C4-2B (cell line): Measurements from ENCODE around the gene MEF2C.

ENCODE experiments used
- H3K27ac ChIP-seq: fragments of 450-650 bp; 2 replicates; pipeline ENCODE4 v1.5.1; 2017
- ZFX ChIP-seq: fragments of 450-650 bp; IDR thresholded peaks from 2 replicates; pipeline ENCODE4 v1.6.1; 2017
- TF ChIP-seq, protein P1 (sequence below): fragments of 450-650 bp; conservative IDR thresholded peaks from 2 replicates; pipeline ENCODE4 v1.5.1; 2017; ENCODE audit warnings: mild to moderate bottlenecking

The MEF2C gene

DNA sequence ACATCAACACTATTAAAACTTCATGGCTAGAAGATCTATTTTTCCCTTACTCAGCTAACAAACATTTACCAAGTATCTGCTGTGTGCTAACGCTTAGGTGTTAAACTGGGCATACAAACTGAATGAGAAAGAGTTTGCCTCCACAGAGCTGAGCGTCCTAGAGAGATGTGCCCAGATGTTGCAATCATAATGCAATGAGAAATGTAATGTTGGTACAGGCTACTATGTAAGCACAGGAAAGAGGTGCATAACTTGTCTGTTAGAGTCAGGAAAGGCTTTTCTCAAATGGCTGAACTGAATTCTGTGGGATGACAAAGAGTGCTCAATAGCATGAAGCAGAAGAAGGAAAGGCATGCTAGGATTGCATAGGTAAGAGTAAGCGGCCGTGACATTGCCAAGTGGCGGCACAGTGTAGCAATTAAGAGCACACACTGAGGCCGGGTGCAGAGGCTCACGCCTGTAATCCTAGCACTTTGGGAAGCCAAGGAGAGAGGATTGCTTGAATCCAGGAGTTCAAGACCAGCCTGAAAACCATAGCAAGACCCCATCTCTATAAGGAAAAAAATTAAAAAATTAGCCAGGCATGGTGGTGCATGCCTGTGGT is 137.8 kb downstream of the MEF2C start:
- TF ChIP-seq, protein P1, sequence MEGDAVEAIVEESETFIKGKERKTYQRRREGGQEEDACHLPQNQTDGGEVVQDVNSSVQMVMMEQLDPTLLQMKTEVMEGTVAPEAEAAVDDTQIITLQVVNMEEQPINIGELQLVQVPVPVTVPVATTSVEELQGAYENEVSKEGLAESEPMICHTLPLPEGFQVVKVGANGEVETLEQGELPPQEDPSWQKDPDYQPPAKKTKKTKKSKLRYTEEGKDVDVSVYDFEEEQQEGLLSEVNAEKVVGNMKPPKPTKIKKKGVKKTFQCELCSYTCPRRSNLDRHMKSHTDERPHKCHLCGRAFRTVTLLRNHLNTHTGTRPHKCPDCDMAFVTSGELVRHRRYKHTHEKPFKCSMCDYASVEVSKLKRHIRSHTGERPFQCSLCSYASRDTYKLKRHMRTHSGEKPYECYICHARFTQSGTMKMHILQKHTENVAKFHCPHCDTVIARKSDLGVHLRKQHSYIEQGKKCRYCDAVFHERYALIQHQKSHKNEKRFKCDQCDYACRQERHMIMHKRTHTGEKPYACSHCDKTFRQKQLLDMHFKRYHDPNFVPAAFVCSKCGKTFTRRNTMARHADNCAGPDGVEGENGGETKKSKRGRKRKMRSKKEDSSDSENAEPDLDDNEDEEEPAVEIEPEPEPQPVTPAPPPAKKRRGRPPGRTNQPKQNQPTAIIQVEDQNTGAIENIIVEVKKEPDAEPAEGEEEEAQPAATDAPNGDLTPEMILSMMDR = no peak
- TF ChIP-seq ZFX = no peak
- no peak overlapping the region for H3K27ac ChIP-seq

DNA sequence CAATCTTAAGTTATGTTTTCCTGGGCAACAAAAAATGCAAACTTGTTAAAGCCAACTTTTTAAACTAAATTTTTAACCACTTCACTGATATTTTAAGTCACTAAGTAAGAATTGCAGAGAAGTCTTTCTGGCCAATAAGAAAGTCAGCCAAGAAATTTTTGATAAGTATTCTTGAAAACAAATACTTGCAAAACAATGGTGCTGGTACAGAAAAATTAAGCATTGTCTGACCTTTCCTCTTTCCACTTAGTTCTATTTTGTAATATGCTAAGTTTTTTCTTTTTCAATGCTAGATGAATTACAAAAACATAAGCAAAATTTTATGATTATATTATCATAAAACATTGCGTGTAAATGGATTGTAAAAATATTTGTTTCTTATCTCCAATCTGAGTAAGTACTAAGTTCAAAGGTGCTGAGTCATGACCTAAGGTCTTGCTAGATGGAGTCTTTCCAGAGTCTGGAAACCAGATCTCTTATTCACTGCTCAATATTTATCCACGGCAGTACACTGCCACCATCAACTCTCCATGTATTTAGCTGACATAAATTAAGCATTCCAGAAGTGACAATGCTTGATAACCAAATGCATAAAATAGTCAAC is 139.7 kb downstream of the MEF2C start:
- no peak overlapping the region for H3K27ac ChIP-seq
- TF ChIP-seq, protein P1 = 0 out of 2 replicates have a peak, but pooled peaks have one; percentile 3
- no peak for TF ChIP-seq ZFX

DNA sequence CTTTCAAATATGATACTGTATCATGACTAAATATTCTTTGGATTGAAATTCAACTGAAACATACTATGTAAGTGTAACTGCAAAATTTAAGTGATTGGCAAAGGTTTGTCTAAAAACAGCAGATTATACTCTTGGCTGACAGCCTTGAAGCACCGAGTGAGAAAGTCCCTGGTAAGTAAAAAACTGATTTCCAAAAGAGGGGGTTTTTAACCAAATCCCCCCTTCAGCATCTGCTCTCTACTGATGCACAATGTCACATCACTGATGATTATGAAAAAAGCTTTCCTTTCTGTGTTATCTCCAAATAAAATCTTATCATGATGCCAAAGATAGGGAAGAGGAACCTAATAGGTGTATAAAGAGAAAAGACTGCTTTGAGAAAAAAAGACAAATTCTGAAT is 141.0 kb downstream of the MEF2C start:
- TF ChIP-seq, protein P1 = no peak
- TF ChIP-seq ZFX = no peak
- no peak overlapping the region for H3K27ac ChIP-seq

DNA sequence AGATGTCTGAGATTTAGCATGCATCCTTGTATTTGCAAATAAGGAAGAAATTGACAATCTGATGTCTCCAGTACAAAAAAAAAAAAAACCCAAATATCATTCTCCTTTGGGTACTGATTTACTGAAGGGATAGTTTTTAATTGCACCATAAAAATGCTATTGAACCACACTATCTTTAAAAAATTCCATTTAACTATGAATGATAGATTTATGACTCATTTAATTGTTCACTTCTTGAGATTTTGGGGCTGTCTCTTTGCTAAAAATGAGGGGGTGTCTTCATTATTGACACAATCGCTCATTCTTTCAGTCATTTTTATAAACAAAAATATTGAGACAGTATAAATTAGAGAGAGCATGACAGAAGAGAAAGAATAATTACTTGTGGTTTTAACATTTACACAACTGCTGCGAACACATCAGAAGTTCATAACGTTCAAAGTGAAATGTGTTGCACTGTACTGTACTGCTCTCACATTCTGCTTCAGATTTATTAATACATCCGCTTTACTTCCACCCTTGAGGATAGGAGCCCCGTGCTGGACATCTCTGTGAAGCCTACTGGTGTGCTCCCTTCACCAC is 142.3 kb downstream of the MEF2C start:
- no peak for TF ChIP-seq ZFX
- TF ChIP-seq, protein P1 = no peak
- no peak overlapping the region for H3K27ac ChIP-seq

DNA sequence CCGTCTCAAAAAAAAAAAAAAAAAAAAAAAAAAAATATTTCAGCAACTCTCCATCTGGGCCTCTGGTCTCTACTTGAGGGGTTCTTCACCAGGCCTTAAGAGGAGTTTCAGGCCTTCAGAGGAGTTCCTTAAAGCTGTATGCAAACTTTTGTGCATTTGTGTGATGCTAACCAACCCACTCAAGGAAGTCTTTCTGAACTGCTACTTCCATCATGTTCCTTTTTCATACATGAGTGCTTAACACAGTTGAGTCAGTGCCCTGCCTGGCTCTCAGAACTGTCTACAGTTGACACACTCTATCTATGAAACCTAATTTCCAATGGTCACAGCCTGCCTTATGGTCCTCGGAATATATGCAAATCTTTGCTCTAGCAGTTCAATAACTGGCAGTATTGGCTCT is 146.5 kb downstream of the MEF2C start:
- TF ChIP-seq, protein P1 = no peak
- no peak for TF ChIP-seq ZFX
- no peak overlapping the region for H3K27ac ChIP-seq

DNA sequence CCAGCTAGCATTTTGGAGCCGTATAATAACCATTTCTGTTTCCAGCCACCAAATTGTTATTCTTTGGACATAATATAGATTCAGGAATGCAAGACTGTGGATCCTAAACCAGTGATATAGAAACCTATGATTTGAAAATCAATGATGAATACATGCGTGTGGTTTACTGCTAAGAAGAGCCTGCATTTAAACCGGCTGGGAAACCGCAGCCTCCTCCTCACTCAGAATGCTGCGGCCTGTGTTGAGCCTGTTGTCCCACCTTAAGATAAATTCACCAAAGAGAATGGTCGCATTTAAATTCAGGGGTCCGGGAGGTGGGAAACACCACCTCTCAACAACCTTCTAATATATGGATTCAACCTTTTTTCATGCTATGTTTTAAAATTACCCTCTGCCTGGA is 148.0 kb downstream of the MEF2C start:
- H3K27ac ChIP-seq = no peak overlapping the region
- TF ChIP-seq ZFX = no peak
- TF ChIP-seq, protein P1 = no peak

DNA sequence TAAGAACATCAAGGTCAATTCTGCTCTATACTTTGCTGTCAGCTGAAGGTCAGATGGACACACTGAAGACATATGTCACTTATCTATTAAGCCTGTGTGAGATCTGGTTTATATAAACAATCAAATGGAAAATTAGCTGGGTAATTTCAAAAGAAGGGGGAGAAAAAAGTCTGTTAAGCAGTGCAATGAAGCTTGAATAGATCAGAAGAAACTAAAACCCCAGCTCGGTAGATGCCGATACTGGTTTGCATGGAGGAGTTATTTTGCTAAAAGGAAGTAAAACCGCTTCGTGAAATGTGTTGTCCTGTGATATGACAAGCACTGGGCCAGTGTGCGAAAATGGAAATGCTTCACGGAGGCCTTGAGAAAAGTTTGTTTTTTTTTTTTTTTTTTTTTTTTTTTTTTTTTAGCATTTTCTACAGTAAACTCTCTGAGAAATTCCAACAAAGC is 148.8 kb downstream of the MEF2C start:
- TF ChIP-seq, protein P1 = no peak
- no peak for TF ChIP-seq ZFX
- no peak overlapping the region for H3K27ac ChIP-seq
